PC-9 (cell line): ENCODE data around the gene TMEM51. TPM values are rescaled to one million over a fixed set of nuclear protein-coding genes. Genes with fewer than 3 reads are reported as not detected.
"Not testable (repeated sequence)": the region's sequence is repeated elsewhere in the genome, so short reads cannot be mapped to it uniquely, and the experiment has no call there.

Source experiments
- BruUV-seq: library from RNA; stranded (reverse); fragments of 400-500 nt; replicated peaks from 2 replicates; lab custom pipeline; 2021; lab: Mats Ljungman, UMichigan
- CTCF ChIA-PET: fragments of 300-600 bp; sonication (Branson Sonifier 250); formaldehyde crosslinking; loops from one replicate; lab custom pipeline; 2022; ENCODE audit warnings: antibody characterized with exemption; lab: Charles Lee
- POLR2A ChIA-PET: fragments of 300-600 bp; sonication (Branson Sonifier 250); formaldehyde crosslinking; loops from one replicate; lab custom pipeline; 2022; ENCODE audit warnings: antibody characterized with exemption; ENCODE audit not compliant: unreplicated experiment; lab: Charles Lee
- DNase-seq, 2 experiments: peaks; one replicate each; pipeline versions ENCODE4 v3.0.0 to v3.0.0-alpha.2; 2015 to 2022; ENCODE audit warnings: mixed read lengths in 1 of 2
- H2AFZ ChIP-seq: fragments of 200-600 bp; sonication (generic); 2 replicates; pipeline ENCODE4 v1.8.1; 2017; ENCODE audit warnings: antibody characterized with exemption
- H3F3A ChIP-seq: fragments of 200-600 bp; sonication (generic); 2 replicates; pipeline ENCODE4 v1.8.1; 2017; ENCODE audit warnings: antibody characterized with exemption, mild to moderate bottlenecking, low read depth; ENCODE audit not compliant: insufficient read depth
- H3K27ac ChIP-seq: fragments of 200-600 bp; sonication (generic); 2 replicates; pipeline ENCODE4 v1.6.1; 2016; ENCODE audit warnings: mixed run types
- H3K27me3 ChIP-seq: fragments of 200-600 bp; sonication (generic); 2 replicates; pipeline ENCODE4 v1.6.1; 2016; ENCODE audit warnings: low read depth, mixed run types; ENCODE audit not compliant: insufficient read depth
- H3K36me3 ChIP-seq: fragments of 200-600 bp; sonication (generic); 2 replicates; pipeline ENCODE4 v1.6.1; 2016; ENCODE audit warnings: low read depth, mixed run types
- H3K4me1 ChIP-seq: fragments of 200-600 bp; sonication (generic); replicated peaks from 2 replicates; pipeline ENCODE4 v1.6.1; 2016; ENCODE audit warnings: mixed run types; ENCODE audit not compliant: insufficient read depth
- H3K4me2 ChIP-seq: fragments of 200-600 bp; sonication (generic); 2 replicates; pipeline ENCODE4 v1.6.1; 2017; ENCODE audit warnings: mixed run types
- H3K4me3 ChIP-seq: fragments of 200-600 bp; sonication (generic); 2 replicates; pipeline ENCODE4 v1.6.1; 2016; ENCODE audit warnings: mixed run types
- H3K79me2 ChIP-seq: fragments of 200-600 bp; sonication (generic); 2 replicates; pipeline ENCODE4 v1.6.1; 2017; ENCODE audit warnings: low read depth, mixed run types
- H3K9me2 ChIP-seq: fragments of 200-600 bp; sonication (generic); 2 replicates; pipeline ENCODE4 v1.8.1; 2017; ENCODE audit warnings: mild to moderate bottlenecking; ENCODE audit not compliant: insufficient read depth
- H3K9me3 ChIP-seq: fragments of 200-600 bp; sonication (generic); 2 replicates; pipeline ENCODE4 v1.8.1; 2016; ENCODE audit warnings: low read depth; ENCODE audit not compliant: insufficient read depth
- H4K20me1 ChIP-seq: fragments of 200-600 bp; sonication (generic); 2 replicates; pipeline ENCODE4 v1.8.1; 2017; ENCODE audit not compliant: insufficient read depth
- EZH2 ChIP-seq: fragments of 200-600 bp; sonication (generic); IDR thresholded peaks from 2 replicates; pipeline ENCODE4 v1.8.0; 2017; ENCODE audit warnings: antibody characterized with exemption, low read depth
- intact Hi-C: fragments of 100-400 bp; cut with micrococcal nuclease; formaldehyde crosslinking; loops from one replicate; pipeline ENCODE4 v1.10.0; 2022; ENCODE audit not compliant: unreplicated experiment
- total RNA-seq: library from RNA; stranded (reverse); gene quantifications from 2 replicates; pipeline ENCODE4 v1.2.3, GENCODE V29; 2021
- TF ChIP-seq, protein P1 (sequence below): fragments of 200-600 bp; sonication (generic); conservative IDR thresholded peaks from 2 replicates; pipeline ENCODE4 v1.6.1; 2017; ENCODE audit warnings: mixed run types, antibody characterized with exemption, mild to moderate bottlenecking, moderate library complexity

The TMEM51 gene
- total RNA-seq, 1 experiment from 2014 or later, result 11.7 TPM

DNA sequence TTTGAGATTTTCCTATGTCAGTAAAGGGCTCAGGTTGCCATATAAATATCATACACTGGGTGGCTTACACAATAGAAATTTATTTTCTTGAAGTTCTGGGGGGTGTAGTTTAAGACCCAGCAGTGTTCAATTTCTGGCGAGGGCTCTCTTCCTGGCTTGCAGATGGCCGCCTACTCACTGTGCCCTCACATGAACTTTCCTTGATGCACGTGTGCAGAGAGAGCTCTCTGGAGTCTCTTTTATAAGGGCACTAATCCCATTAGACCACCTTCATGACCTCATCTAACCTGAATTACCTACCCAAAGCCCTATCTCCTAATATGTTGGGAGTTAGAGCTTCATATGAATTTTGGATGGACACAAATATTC lies 21.1 kb downstream of the TMEM51 start:
- ChIA-PET CTCF (no interaction called here), POLR2A (interaction anchor here (0.6 kb wide), 1 partner anchor 409 kb away, joined by 3 read pairs; no protein-coding TSS in a partner anchor)
- no peaks in the 10 kb centered on the region for H3K9me3 ChIP-seq
- peaks cover 14% of the 10 kb centered on the region for H3K4me1 ChIP-seq
- no peaks in the 10 kb centered on the region for H4K20me1 ChIP-seq
- no peak for DNase-seq
- H3F3A ChIP-seq, result peaks cover 19% of the 10 kb centered on the region
- no peaks in the 10 kb centered on the region for H3K36me3 ChIP-seq
- no TSS peak for BruUV-seq
- TF ChIP-seq, protein P1, sequence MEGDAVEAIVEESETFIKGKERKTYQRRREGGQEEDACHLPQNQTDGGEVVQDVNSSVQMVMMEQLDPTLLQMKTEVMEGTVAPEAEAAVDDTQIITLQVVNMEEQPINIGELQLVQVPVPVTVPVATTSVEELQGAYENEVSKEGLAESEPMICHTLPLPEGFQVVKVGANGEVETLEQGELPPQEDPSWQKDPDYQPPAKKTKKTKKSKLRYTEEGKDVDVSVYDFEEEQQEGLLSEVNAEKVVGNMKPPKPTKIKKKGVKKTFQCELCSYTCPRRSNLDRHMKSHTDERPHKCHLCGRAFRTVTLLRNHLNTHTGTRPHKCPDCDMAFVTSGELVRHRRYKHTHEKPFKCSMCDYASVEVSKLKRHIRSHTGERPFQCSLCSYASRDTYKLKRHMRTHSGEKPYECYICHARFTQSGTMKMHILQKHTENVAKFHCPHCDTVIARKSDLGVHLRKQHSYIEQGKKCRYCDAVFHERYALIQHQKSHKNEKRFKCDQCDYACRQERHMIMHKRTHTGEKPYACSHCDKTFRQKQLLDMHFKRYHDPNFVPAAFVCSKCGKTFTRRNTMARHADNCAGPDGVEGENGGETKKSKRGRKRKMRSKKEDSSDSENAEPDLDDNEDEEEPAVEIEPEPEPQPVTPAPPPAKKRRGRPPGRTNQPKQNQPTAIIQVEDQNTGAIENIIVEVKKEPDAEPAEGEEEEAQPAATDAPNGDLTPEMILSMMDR, result no peak
- TF ChIP-seq EZH2, result no peak
- intact Hi-C loops, result no loop called here
- no peaks in the 10 kb centered on the region for H3K9me2 ChIP-seq
- H3K79me2 ChIP-seq, result 0 out of 2 replicates have a peak, but pooled peaks cover 4% of the 10 kb centered on the region
- no peak overlapping the region for H2AFZ ChIP-seq
- H3K27me3 ChIP-seq, result no peaks in the 10 kb centered on the region
- no peak overlapping the region for H3K4me2 ChIP-seq
- H3K4me3 ChIP-seq, result no peak overlapping the region
- H3K27ac ChIP-seq, result no peak overlapping the region

DNA sequence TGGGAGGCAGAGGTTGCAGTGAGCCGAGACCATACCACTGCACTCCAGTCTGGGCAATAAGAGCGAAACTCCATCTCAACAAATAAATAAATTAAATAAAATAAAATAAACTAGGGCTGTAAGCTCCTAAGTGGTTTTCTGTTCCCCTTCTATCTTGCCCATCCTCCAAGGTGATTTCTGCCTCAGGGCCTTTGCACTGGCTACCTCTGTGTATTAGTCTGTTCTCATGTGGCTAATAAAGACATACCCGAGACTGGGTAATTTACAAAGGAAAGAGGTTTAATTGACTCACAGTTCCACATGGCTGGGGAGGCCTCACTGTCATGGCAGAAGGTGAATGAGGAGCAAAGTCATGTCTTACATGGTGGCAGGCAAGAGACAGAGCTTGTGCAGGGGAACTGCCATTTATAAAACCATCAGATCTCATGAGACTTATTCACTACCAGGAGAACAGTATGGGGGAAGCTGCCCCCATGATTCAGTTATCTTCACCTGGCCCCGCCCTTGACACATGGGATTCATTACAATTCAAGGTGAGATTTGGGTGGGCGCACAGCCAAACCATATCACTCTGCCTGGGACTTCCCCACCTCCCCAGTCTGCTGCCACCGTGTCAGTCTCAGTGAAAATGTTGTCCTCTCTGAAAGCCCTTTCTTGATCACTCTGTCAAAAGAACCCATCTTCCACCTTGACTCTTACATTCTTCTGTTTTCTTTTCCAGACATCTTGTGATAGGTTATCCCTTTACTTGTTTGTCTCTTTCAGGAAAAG lies 22.0 kb downstream of the TMEM51 start:
- H3K9me2 ChIP-seq, H3K27ac ChIP-seq, H2AFZ ChIP-seq, BruUV-seq, DNase-seq, H3K4me2 ChIP-seq, H3K36me3 ChIP-seq, POLR2A ChIA-PET, H3K27me3 ChIP-seq, H4K20me1 ChIP-seq, intact Hi-C loops, H3K79me2 ChIP-seq, H3K9me3 ChIP-seq, H3K4me3 ChIP-seq, CTCF ChIA-PET: not testable (repeated sequence)
- peaks cover 24% of the 10 kb centered on the region for H3K4me1 ChIP-seq
- H3F3A ChIP-seq, result peaks cover 26% of the 10 kb centered on the region

DNA sequence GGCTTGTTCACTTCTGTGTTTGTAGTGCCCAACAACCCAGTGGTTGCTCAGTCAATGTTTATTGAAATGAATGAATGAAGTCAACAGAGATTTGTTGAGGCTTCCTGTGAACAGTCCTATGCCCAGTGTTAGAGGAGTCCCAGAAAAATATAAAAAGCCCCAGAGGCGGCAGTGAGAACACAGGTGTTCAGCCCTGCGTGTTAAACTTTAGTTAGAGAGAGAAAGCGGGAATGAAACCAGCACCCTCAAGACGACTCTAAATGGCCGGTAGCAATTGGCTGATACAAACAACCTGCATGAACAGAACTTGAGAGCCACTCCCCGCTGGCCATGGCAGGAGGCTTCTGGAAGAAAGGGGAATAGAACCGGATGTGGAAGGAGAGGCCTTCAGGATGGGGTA lies 22.6 kb downstream of the TMEM51 start:
- H3K4me1 ChIP-seq, result peaks cover 25% of the 10 kb centered on the region
- no peaks in the 10 kb centered on the region for H3K36me3 ChIP-seq
- no peak overlapping the region for H2AFZ ChIP-seq
- ChIA-PET CTCF (no interaction called here), POLR2A (no interaction called here)
- TF ChIP-seq, protein P1, result no peak
- no peak for TF ChIP-seq EZH2
- no peak overlapping the region for H3K27ac ChIP-seq
- 0 out of 2 replicates have a peak, but pooled peaks cover 11% of the 10 kb centered on the region for H3K79me2 ChIP-seq
- H3K9me3 ChIP-seq, result no peaks in the 10 kb centered on the region
- intact Hi-C loops, result no loop called here
- BruUV-seq, result no TSS peak
- H3K4me3 ChIP-seq, result no peak overlapping the region
- H3K27me3 ChIP-seq, result no peaks in the 10 kb centered on the region
- no peak for DNase-seq
- H3K4me2 ChIP-seq, result no peak overlapping the region
- H3F3A ChIP-seq, result peaks cover 26% of the 10 kb centered on the region
- H3K9me2 ChIP-seq, result no peaks in the 10 kb centered on the region
- no peaks in the 10 kb centered on the region for H4K20me1 ChIP-seq
